B cell (primary cell): Measurements from ENCODE around the gene USP50. TPM values are rescaled to one million over a fixed set of nuclear protein-coding genes. Genes with fewer than 3 reads are reported as not detected.

ENCODE experiments used
- ATAC-seq: fragments of 200-7000 bp; cut with Tn5 transposase; one replicate; pipeline ENCODE4 v1.10.0; 2021; ENCODE audit warnings: low read depth, mild to moderate bottlenecking, moderate number of reproducible peaks, moderate library complexity
- CTCF ChIA-PET: fragments of 350-600 bp; sonication (Branson Sonifier 250); formaldehyde crosslinking; loops from one replicate; lab custom pipeline; 2021; ENCODE audit warnings: antibody characterized with exemption, inconsistent platforms; lab: Charles Lee
- POLR2A ChIA-PET: fragments of 350-600 bp; sonication (Branson Sonifier 250); formaldehyde crosslinking; loops from one replicate; lab custom pipeline; 2021; ENCODE audit warnings: antibody characterized with exemption; lab: Charles Lee
- DNase-seq: peaks from one replicate; pipeline ENCODE4 v3.0.0; 2013
- H2AFZ ChIP-seq: 2 replicates; pipeline ENCODE4 v1.6.1; 2012; ENCODE audit warnings: mild to moderate bottlenecking, low read depth, low read length; ENCODE audit not compliant: insufficient read depth, poor library complexity, severe bottlenecking
- H3K27ac ChIP-seq, 2 donors: 1 replicate in 1 of 2; 2 replicates in 1 of 2; pipeline ENCODE4 v1.5.1; 2012 to 2013; ENCODE audit warnings: low read length in 2 of 2, mild to moderate bottlenecking in 2 of 2, moderate library complexity in 1 of 2
- H3K27me3 ChIP-seq, 4 experiments: fragments of 200-600 bp in 1 of 4; sonication (generic) in 1 of 4; replicated peaks in 1 of 4; 1 replicate in 2 of 4; 2 replicates in 2 of 4; pipeline versions ENCODE4 v1.6.1 to v1.7.0; 2013 to 2016; ENCODE audit warnings: low read length in 3 of 4, mild to moderate bottlenecking in 2 of 4, mixed read lengths in 1 of 4, moderate library complexity in 1 of 4; ENCODE audit not compliant: insufficient read depth in 4 of 4, control insufficient read depth in 3 of 4; ENCODE audit errors: control extremely low read depth in 1 of 4
- H3K36me3 ChIP-seq, 2 experiments: replicated peaks in 1 of 2; 1 replicate in 1 of 2; 2 replicates in 1 of 2; pipeline versions ENCODE4 v1.6.1 to v1.7.1; 2013; ENCODE audit warnings: low read length in 1 of 2; ENCODE audit not compliant: insufficient read depth in 2 of 2, control insufficient read depth in 1 of 2; ENCODE audit errors: control extremely low read depth in 1 of 2, extremely low read depth in 1 of 2
- H3K4me1 ChIP-seq, 2 donors: fragments of 200-600 bp in 1 of 2; sonication (generic) in 1 of 2; 1 replicate in 1 of 2; 2 replicates in 1 of 2; pipeline versions ENCODE4 v1.5.1 to v1.6.1; 2013 to 2017; ENCODE audit warnings: low read length in 2 of 2; ENCODE audit not compliant: control insufficient read depth in 2 of 2, insufficient read depth in 2 of 2
- H3K4me2 ChIP-seq: replicated peaks from 2 replicates; pipeline ENCODE3; 2012; ENCODE audit warnings: mild to moderate bottlenecking, low read depth, low read length; ENCODE audit not compliant: poor library complexity, severe bottlenecking
- H3K4me3 ChIP-seq, 5 experiments: fragments of 200-600 bp in 1 of 5; sonication (generic) in 1 of 5; 1 replicate in 3 of 5; 2 replicates in 2 of 5; pipeline versions ENCODE4 v1.5.1 to v1.7.0; 2011 to 2016; ENCODE audit warnings: low read length in 4 of 5, mild to moderate bottlenecking in 4 of 5, low read depth in 2 of 5, control low read depth in 1 of 5, moderate library complexity in 1 of 5; ENCODE audit not compliant: insufficient read depth in 1 of 5; ENCODE audit errors: control extremely low read depth in 1 of 5, extremely low read depth in 1 of 5
- H3K79me2 ChIP-seq: fragments of 200-600 bp; sonication (generic); one replicate; pipeline ENCODE4 v1.6.0; 2016; ENCODE audit warnings: low read length; ENCODE audit not compliant: control insufficient read depth, insufficient read depth
- H3K9ac ChIP-seq: fragments of 200-600 bp; sonication (generic); 2 replicates; pipeline ENCODE4 v1.6.1; 2017; ENCODE audit warnings: mild to moderate bottlenecking, low read length, moderate library complexity
- H3K9me3 ChIP-seq, 3 donors: one replicate each; pipeline versions ENCODE4 v1.6.1 to v1.7.1; 2013; ENCODE audit warnings: low read length in 2 of 3; ENCODE audit not compliant: control insufficient read depth in 2 of 3, insufficient read depth in 1 of 3; ENCODE audit errors: control extremely low read depth in 1 of 3
- H4K20me1 ChIP-seq: 2 replicates; pipeline ENCODE4 v1.6.0; 2012; ENCODE audit warnings: mild to moderate bottlenecking, low read length; ENCODE audit not compliant: insufficient read depth, control insufficient read depth, poor library complexity, severe bottlenecking
- H3K27ac Mint-ChIP-seq: one replicate; pipeline ENCODE4 v1.8.0; 2021; ENCODE audit warnings: mixed read lengths
- H3K27me3 Mint-ChIP-seq: one replicate; pipeline ENCODE4 v1.8.0; 2021; ENCODE audit warnings: mixed read lengths
- H3K4me1 Mint-ChIP-seq: one replicate; pipeline ENCODE4 v1.8.0; 2021; ENCODE audit warnings: mixed read lengths
- H3K4me3 Mint-ChIP-seq: one replicate; pipeline ENCODE4 v1.8.0; 2021; ENCODE audit warnings: mixed read lengths
- H3K9me3 Mint-ChIP-seq: one replicate; pipeline ENCODE4 v1.8.0; 2022; ENCODE audit warnings: mixed read lengths; ENCODE audit not compliant: insufficient read depth
- EZH2 ChIP-seq: IDR thresholded peaks from 2 replicates; pipeline ENCODE4 v1.6.1; 2012; ENCODE audit warnings: borderline replicate concordance, low read depth, mild to moderate bottlenecking, moderate library complexity, low read length; ENCODE audit not compliant: insufficient read depth, poor library complexity, severe bottlenecking
- WGBS: methylation state at CpG from one replicate; pipeline ENCODE4 v1.1.5; 2013; ENCODE audit warnings: missing lambda C conversion rate; ENCODE audit not compliant: insufficient coverage; 5-methylcytosine and 5-hydroxymethylcytosine counted together
- intact Hi-C: fragments of 100-400 bp; cut with micrococcal nuclease; formaldehyde crosslinking; loops from one replicate; pipeline ENCODE4 v1.10.0; 2022
- polyA plus RNA-seq: library from polyadenylated mRNA; depleted of rRNA; stranded (reverse); fragments of >200 nt; gene quantifications from 2 replicates; pipeline ENCODE4 v1.2.3, GENCODE V29; 2012
- total RNA-seq, 2 donors: library from RNA; stranded (reverse); fragments of 120-200 nt in 1 of 2; gene quantifications; 1 replicate in 1 of 2; 2 replicates in 1 of 2; pipeline versions ENCODE4 v1.2.3 to v1.2.4, GENCODE V29; 2013 to 2022
- TF ChIP-seq, protein P1 (sequence below): fragments of 200-600 bp; IDR thresholded peaks from one replicate; pipeline ENCODE4 v1.8.0; 2022; ENCODE audit warnings: antibody characterized with exemption, mild to moderate bottlenecking

The USP50 gene
- total and polyA plus RNA-seq, 2 donors (not counting 1 experiment from before 2014, with no cell fraction given) = 0.34 TPM; not detected in 1

DNA sequence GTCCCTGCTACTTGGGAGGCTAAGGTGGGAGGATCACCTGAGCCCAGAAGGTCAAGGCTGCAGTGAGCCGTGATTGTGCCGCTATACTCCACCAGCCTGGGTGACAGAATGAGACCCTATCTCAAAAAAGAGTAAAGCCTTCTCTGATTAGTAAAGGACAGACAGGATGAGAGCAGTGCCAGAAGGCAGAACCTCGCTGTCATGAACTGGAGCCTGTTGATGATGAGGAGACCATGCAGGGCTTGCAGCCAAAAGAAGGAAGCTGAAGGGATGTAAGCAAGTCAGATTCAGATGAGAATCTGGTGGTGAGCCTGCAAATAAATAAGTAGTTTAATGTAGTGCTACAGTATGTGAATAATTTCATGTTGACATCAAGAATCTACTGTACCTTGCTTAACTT is 52.8 kb downstream of the USP50 start:
- H3K4me2 ChIP-seq = no peak overlapping the region
- H3K27ac ChIP-seq = no peak overlapping the region
- no peak overlapping the region for H2AFZ ChIP-seq
- Mint-ChIP-seq H3K4me3 (no peak overlapping the region), H3K4me1 (no peaks in the 10 kb centered on the region), H3K9me3 (no peaks in the 10 kb centered on the region), H3K27me3 (no peaks in the 10 kb centered on the region), H3K27ac (peak overlapping the region; percentile 7)
- ATAC-seq (no peak), DNase-seq (no peak)
- no peak overlapping the region for H3K9ac ChIP-seq
- intact Hi-C loops = loop anchor here (10.0 kb wide), 1 partner anchor 101 kb away; no protein-coding TSS in a partner anchor
- H3K27me3 ChIP-seq = no peaks in the 10 kb centered on the region
- H3K4me3 ChIP-seq = no peak overlapping the region
- H3K4me1 ChIP-seq = no peaks in the 10 kb centered on the region
- WGBS = 100% methylated on average over 3 of the region's 3 CpGs
- no peaks in the 10 kb centered on the region for H3K79me2 ChIP-seq
- H4K20me1 ChIP-seq = no peaks in the 10 kb centered on the region
- POLR2A ChIA-PET = no interaction called here
- CTCF ChIA-PET = no interaction called here
- no peaks in the 10 kb centered on the region for H3K9me3 ChIP-seq
- TF ChIP-seq, protein P1, sequence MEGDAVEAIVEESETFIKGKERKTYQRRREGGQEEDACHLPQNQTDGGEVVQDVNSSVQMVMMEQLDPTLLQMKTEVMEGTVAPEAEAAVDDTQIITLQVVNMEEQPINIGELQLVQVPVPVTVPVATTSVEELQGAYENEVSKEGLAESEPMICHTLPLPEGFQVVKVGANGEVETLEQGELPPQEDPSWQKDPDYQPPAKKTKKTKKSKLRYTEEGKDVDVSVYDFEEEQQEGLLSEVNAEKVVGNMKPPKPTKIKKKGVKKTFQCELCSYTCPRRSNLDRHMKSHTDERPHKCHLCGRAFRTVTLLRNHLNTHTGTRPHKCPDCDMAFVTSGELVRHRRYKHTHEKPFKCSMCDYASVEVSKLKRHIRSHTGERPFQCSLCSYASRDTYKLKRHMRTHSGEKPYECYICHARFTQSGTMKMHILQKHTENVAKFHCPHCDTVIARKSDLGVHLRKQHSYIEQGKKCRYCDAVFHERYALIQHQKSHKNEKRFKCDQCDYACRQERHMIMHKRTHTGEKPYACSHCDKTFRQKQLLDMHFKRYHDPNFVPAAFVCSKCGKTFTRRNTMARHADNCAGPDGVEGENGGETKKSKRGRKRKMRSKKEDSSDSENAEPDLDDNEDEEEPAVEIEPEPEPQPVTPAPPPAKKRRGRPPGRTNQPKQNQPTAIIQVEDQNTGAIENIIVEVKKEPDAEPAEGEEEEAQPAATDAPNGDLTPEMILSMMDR = no peak
- TF ChIP-seq EZH2 = no peak
- peaks cover 17 to 83% of the 10 kb centered on the region in 2 experiments for H3K36me3 ChIP-seq

DNA sequence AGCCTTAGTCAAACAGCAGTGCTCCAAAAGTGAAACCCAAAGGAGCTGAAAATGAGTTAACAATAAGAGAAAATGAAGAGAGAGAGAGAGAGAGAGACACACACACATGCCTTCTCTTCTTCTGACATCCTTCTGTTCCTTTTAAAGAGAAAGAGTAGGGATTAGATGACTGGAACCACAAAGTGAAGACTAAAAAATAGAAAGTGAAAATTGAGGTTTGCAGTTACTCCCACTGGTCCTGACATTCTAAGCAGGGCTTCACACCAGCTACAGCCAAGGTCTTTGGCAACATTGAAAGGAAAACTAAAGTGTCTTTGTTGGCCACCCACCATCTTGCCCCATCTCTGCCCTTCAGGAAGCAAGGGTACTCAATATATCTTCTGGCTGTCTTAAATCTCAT is 59.2 kb downstream of the USP50 start:
- no peak for TF ChIP-seq EZH2
- TF ChIP-seq, protein P1 = no peak
- Histone ChIP-seq H3K9me3 (no peaks in the 10 kb centered on the region), H3K4me2 (no peak overlapping the region), H3K4me3 (no peak overlapping the region), H4K20me1 (no peaks in the 10 kb centered on the region), H3K9ac (no peak overlapping the region), H3K36me3 (peaks cover 10 to 52% of the 10 kb centered on the region in 2 experiments), H2AFZ (no peak overlapping the region), H3K79me2 (peaks cover 2% of the 10 kb centered on the region), H3K27ac (peak overlapping the region in 1 of 2 donors; percentile 24), H3K27me3 (no peaks in the 10 kb centered on the region), H3K4me1 (peaks cover 19 to 21% of the 10 kb centered on the region in 2 donors)
- CTCF ChIA-PET = no interaction called here
- peak overlapping the region; percentile 1 for H3K27ac Mint-ChIP-seq
- POLR2A ChIA-PET = interaction anchor here (0.7 kb wide), 2 partner anchors 46 to 101 kb away, joined by 3 read pairs; no protein-coding TSS in a partner anchor
- intact Hi-C loops = no loop called here
- DNase-seq (no peak), ATAC-seq (no peak)
- no peak overlapping the region for H3K4me3 Mint-ChIP-seq
- H3K4me1 Mint-ChIP-seq = peaks cover 24% of the 10 kb centered on the region
- no peaks in the 10 kb centered on the region for H3K9me3 Mint-ChIP-seq
- H3K27me3 Mint-ChIP-seq = no peaks in the 10 kb centered on the region
